ENCODE measurements around the gene NTMT1. TPM values are rescaled to one million over a fixed set of nuclear protein-coding genes. Genes with fewer than 3 reads are reported as not detected.

Gene NTMT1
- total RNA-seq, 1 donor from 2014 or later = 25.1 TPM

DNA sequence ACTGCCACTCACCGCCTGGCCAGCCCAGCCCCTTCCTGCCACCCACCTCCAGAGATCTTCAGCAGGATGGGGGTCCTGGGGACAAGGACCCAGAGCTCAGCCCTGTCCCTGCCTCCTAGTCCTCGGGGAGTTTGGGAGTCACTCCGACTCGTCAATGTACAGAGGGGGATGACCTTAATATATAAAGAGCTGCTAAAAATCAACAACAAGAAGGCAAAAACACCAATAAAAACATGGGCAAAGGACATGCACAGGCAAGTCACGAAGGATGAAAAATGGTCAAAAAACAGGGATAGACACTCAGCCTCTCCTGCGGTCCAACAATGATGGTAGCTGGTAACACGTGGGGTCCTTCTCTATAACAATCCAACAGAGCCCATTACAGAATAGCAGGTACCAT lies 20.7 kb downstream of the NTMT1 start:
- DNase-seq = no peak
- no peak for ATAC-seq
- Histone ChIP-seq H3K27ac (no peak overlapping the region), H3K4me3 (no peak overlapping the region), H3K9me3 (no peaks in the 10 kb centered on the region), H3K4me1 (peaks cover 6% of the 10 kb centered on the region), H3K27me3 (ENCODE audit: low read depth) (peaks cover 5% of the 10 kb centered on the region), H3K36me3 (no peaks in the 10 kb centered on the region)
- TF ChIP-seq, protein P1, sequence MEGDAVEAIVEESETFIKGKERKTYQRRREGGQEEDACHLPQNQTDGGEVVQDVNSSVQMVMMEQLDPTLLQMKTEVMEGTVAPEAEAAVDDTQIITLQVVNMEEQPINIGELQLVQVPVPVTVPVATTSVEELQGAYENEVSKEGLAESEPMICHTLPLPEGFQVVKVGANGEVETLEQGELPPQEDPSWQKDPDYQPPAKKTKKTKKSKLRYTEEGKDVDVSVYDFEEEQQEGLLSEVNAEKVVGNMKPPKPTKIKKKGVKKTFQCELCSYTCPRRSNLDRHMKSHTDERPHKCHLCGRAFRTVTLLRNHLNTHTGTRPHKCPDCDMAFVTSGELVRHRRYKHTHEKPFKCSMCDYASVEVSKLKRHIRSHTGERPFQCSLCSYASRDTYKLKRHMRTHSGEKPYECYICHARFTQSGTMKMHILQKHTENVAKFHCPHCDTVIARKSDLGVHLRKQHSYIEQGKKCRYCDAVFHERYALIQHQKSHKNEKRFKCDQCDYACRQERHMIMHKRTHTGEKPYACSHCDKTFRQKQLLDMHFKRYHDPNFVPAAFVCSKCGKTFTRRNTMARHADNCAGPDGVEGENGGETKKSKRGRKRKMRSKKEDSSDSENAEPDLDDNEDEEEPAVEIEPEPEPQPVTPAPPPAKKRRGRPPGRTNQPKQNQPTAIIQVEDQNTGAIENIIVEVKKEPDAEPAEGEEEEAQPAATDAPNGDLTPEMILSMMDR (IDR thresholded peaks at IDR 0.05) = no peak
- intact Hi-C loops (cut with DNase I) = no loop called here

DNA sequence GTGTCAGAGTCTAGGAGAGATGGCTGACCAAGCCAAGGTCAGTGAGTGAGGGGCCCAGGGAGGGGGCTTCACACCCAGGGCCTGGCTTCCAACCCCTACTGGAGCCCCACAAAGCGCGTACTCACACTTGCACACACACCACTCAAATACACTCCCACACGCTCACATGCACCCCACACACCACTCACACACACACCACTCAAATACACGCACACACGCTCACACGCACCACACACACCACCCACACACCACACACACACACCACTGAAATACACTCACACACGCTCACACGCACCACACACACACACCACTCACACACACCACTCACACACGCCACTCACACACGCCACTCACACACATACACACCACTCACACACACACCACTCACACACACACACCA lies 21.7 kb downstream of the NTMT1 start:
- TF ChIP-seq, protein P1 (IDR thresholded peaks at IDR 0.05) = no peak
- no peaks in the 10 kb centered on the region for H3K36me3 ChIP-seq
- H3K4me3 ChIP-seq = no peak overlapping the region
- H3K27ac ChIP-seq = no peak overlapping the region
- H3K27me3 ChIP-seq (ENCODE audit: low read depth) = peaks cover 5% of the 10 kb centered on the region
- intact Hi-C loops (cut with DNase I) = no loop called here
- H3K4me1 ChIP-seq = peaks cover 3% of the 10 kb centered on the region
- no peak for ATAC-seq
- H3K9me3 ChIP-seq = no peaks in the 10 kb centered on the region
- no peak for DNase-seq

DNA sequence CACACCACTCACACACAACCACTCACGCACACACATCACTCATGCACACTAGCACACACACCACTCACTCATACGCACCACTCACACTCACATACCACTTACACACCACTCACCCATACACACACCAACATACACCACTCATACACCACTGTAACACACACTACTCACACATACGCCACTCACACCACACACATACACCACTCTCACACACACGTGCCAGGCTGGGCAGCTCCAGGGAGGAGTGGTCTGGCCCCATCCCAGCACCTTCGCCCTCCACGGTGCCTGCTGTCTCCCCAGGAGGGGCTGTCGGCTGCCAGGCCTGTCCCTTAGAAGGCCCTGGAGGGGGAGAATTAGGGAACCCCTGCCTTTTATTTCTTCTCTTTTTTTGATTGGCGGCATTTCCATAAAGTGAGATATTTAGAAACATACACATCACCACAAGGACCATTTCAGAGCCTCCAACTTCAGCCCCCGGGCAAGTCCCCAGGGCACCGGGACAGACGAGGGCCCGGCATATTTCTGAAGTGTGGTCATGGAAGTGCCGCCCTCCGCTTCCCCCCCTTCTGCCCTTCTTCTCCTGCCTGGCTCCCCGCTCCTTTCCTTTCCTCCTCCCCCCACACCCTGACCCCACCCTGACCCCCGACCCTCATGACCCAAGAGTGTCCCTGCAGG lies 22.3 kb downstream of the NTMT1 start:
- H3K4me1 ChIP-seq = no peaks in the 10 kb centered on the region
- TF ChIP-seq, protein P1 (IDR thresholded peaks at IDR 0.05) = no peak

DNA sequence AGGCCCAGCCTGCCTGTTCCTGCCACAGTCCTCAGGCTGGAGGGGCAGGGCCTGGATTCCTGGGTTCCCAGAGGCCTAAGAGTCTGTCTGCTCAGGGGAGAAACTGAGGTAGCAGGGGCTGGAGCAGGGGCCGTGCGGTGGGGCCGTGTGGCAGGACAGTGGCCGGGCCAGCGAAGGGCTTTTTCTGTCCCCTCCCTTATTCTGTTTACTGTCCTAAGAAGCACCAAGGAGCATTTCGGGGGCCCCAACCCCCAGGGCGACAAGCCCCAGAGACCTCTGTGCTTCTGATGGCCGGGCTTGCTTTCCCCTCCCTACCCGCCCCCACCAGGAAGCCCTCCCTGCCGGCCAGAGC lies 22.8 kb downstream of the NTMT1 start:
- TF ChIP-seq, protein P1 (IDR thresholded peaks at IDR 0.05) = no peak
- H3K9me3 ChIP-seq = no peaks in the 10 kb centered on the region
- H3K4me3 ChIP-seq = no peak overlapping the region
- no peaks in the 10 kb centered on the region for H3K4me1 ChIP-seq
- H3K27ac ChIP-seq = no peak overlapping the region
- DNase-seq (no peak), ATAC-seq (no peak)
- intact Hi-C loops (cut with DNase I) = no loop called here
- peaks cover 5% of the 10 kb centered on the region for H3K27me3 ChIP-seq (ENCODE audit: low read depth)
- H3K36me3 ChIP-seq = no peaks in the 10 kb centered on the region

More for the DNA sequence above, 22.3 kb downstream of the NTMT1 start:
- intact Hi-C loops (cut with DNase I) = no loop called here
- no peak overlapping the region for H3K4me3 ChIP-seq
- no peaks in the 10 kb centered on the region for H3K36me3 ChIP-seq
- no peak overlapping the region for H3K27ac ChIP-seq
- no peaks in the 10 kb centered on the region for H3K9me3 ChIP-seq
- H3K27me3 ChIP-seq (ENCODE audit: low read depth) = peaks cover 5% of the 10 kb centered on the region
- no peak for ATAC-seq
- no peak for DNase-seq

DNA sequence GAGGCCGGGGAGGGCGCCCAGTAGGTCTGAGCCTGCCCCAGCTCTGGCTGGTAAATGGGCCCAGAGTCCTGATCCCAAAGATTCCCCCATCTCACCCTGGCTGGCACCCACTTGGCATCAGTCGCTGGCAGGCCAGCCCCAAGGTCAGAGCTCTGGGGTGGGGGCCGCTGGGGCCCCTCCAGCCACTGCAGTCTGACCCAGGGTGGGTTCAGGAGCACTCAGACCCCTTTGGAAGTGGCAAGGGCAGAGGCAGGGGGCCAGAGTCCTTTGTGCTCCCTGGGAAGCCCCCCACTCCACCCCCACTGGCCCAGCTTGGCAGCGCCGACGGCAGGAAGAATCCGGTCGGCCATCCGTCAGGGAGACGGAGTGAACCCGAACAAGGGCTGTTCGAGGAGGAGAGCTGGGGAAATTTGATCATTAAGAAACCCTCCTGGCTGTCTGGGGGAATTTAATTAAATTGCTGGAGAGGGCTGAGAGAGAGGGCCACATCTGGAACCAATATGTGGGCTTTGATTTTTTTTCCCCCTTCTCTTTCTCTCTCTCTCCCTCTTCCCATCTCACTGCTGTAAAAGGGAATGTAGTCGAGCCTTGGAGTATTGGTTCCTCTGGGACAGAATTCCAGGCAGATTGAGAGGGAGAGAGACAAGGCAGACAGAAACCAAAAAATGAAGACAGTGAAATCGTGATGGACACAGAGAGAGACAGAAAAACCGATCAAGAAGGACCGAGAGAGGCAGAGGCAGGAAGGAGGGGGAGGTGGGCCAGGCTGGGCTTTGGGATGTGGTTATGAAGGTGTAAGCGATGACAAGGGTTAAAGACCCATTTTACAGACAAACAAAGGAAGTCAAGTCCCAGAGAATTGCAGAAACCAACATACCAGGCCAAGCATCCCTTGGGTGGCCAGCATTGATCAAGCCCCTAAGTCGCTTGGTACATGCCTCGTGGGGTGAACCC lies 24.0 kb downstream of the NTMT1 start:
- ATAC-seq (no peak), DNase-seq (no peak)
- H3K4me3 ChIP-seq = no peak overlapping the region
- no peaks in the 10 kb centered on the region for H3K36me3 ChIP-seq
- intact Hi-C loops (cut with DNase I) = no loop called here
- no peaks in the 10 kb centered on the region for H3K4me1 ChIP-seq
- H3K9me3 ChIP-seq = no peaks in the 10 kb centered on the region
- TF ChIP-seq, protein P1 (IDR thresholded peaks at IDR 0.05) = no peak
- H3K27ac ChIP-seq = no peak overlapping the region
- H3K27me3 ChIP-seq (ENCODE audit: low read depth) = peaks cover 5% of the 10 kb centered on the region

Measured in lower lobe of right lung (tissue), 2 donors.